Measurements from ENCODE around the gene NFU1. TPM values are rescaled to one million over a fixed set of nuclear protein-coding genes. Genes with fewer than 3 reads are reported as not detected.

The NFU1 gene
- 105 TPM for polyA plus RNA-seq (2013, experiment 1 of 2)
- polyA plus RNA-seq (2013, experiment 2 of 2): 104 TPM

DNA sequence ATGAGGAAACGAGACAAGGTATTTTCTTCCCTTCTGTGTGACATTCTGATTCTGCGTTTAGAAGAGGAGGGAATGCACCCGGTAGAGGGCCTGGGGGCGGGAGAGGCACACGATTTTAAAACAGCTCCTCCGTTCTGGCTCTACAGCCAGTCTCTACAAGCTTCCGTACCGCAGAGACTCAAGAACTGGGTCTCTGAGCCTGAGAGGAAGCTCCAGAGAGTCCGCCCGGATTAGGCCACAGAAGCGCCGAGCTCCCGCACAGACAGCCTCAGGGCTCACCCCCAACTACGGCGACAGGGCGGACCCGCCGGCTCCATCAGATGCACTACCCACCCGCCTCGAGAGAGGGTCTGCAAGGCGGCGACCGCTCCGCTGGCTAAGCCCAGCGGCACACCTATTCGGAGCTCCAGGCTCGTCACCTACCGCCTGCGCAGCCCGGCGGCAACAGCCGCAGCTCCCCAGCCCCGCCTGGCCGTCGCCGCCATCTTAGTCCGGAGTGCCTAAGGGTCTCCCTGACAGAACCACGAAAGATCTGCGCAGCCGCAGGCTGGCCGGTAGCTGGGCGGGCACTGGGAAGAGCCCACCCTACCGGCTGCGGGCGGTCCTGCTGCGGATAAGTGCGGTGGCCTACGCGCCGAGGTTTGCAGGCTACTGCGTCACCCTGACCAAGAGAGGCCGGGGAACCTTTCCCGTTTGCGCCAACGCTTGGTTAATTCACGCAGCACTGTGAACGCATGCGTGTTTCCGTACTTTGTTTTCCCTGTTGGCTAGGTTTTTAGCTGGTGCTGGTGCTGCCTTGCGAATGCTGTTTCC, at the start of gene NFU1:
Gene NFU1 (minus strand): TSS at position 498 of the 813 bp plus-strand sequence. CDS start 13 bp downstream, at position 485.
- H3K27me3 ChIP-seq (ENCODE audit: control insufficient read depth in 3 of 3, insufficient read depth in 3 of 3, low read depth in 1 of 3, low read length in 3 of 3): no peaks in the 10 kb centered on the region
- H3K14ac ChIP-seq (ENCODE audit: low read length): no peak within 1 kb of the TSS
- peak within 1 kb of the TSS; percentile 95 for H3K18ac ChIP-seq (ENCODE audit: low read length)
- WGBS, 2 donors (ENCODE audit: extremely low coverage in 2 of 2, insufficient read length in 2 of 2, insufficient replicate concordance in 1 of 2): no CpG with 5 or more reads among the region's 60 CpGs
- H2BK5ac ChIP-seq (ENCODE audit: low read length): no peak within 1 kb of the TSS
- H3K9ac ChIP-seq (ENCODE audit: low read depth, low read length, poor library complexity): peak within 1 kb of the TSS; percentile 88
- H3K79me1 ChIP-seq (ENCODE audit: low read depth, low read length): peaks cover 3% of the 10 kb centered on the region
- no peak within 1 kb of the TSS for H3K4ac ChIP-seq (ENCODE audit: low read length)
- no peak within 1 kb of the TSS for H2AK5ac ChIP-seq (ENCODE audit: low read depth, low read length)
- H3K9me3 ChIP-seq (replicated peaks in 1 of 2; ENCODE audit: control insufficient read depth in 2 of 2, insufficient read depth in 1 of 2, low read depth in 1 of 2, low read length in 2 of 2): peaks cover 0 to 2% of the 10 kb centered on the region in 2 donors
- DNase-seq (ENCODE audit: low spot score): peak; percentile 89
- H4K8ac ChIP-seq (ENCODE audit: low read depth, low read length): peak within 1 kb of the TSS; percentile 75
- H2BK120ac ChIP-seq (ENCODE audit: low read depth, low read length): no peak within 1 kb of the TSS
- peak within 1 kb of the TSS; percentile 69 for H3K4me2 ChIP-seq (ENCODE audit: insufficient read depth, low read length, poor library complexity, severe bottlenecking)
- H2BK15ac ChIP-seq (ENCODE audit: low read length): no peak within 1 kb of the TSS
- peak within 1 kb of the TSS; percentile 71 for H3K23ac ChIP-seq (ENCODE audit: low read depth, low read length, poor library complexity)
- peak within 1 kb of the TSS; percentile 81 for H3K27ac ChIP-seq (replicated peaks; ENCODE audit: low read length)
- H3K36me3 ChIP-seq (replicated peaks in 1 of 2; ENCODE audit: control insufficient read depth in 2 of 2, insufficient read depth in 2 of 2, low read length in 2 of 2): no peaks in the 10 kb centered on the region
- peak within 1 kb of the TSS; percentile 85 for H2AFZ ChIP-seq (ENCODE audit: low read length)
- no peak within 1 kb of the TSS for H4K91ac ChIP-seq (ENCODE audit: low read depth, low read length, poor library complexity)
- H3K4me1 ChIP-seq (ENCODE audit: control insufficient read depth in 2 of 2, insufficient read depth in 1 of 2, low read depth in 1 of 2, low read length in 2 of 2): peaks cover 4% of the 10 kb centered on the region in 2 donors
- peak within 1 kb of the TSS; percentile 71 to 92 for H3K4me3 ChIP-seq (ENCODE audit: low read length in 2 of 2)
- H2BK12ac ChIP-seq (ENCODE audit: low read length): no peak within 1 kb of the TSS

DNA sequence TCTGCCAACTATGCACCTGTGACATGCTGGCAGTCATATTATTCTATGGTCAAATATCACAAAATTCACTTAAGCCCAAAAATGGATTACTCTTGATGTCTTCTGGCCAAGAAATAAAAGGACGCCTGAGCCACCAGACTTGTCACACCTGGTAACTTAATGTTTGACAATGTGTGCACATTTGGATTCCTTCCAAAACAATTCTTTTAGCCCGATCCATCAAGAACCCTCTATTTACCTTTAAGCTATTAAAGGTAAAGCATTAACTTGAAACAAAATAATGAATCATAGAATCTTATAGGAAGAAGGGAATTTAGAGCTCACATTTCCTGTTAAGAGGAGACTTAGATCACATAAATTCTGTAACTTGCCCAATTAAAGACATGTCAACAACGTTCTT, 46.5 kb upstream of the NFU1 start:
- no CpG with 5 or more reads among the region's 3 CpGs for WGBS, 2 donors (ENCODE audit: extremely low coverage in 2 of 2, insufficient read length in 2 of 2, insufficient replicate concordance in 1 of 2)
- no peaks in the 10 kb centered on the region for H3K79me1 ChIP-seq (ENCODE audit: low read depth, low read length)
- no peaks in the 10 kb centered on the region for H3K9me3 ChIP-seq (replicated peaks in 1 of 2; ENCODE audit: control insufficient read depth in 2 of 2, insufficient read depth in 1 of 2, low read depth in 1 of 2, low read length in 2 of 2)
- H3K14ac ChIP-seq (ENCODE audit: low read length): no peak overlapping the region
- H4K91ac ChIP-seq (ENCODE audit: low read depth, low read length, poor library complexity): no peak overlapping the region
- no peak overlapping the region for H2AFZ ChIP-seq (ENCODE audit: low read length)
- H2BK120ac ChIP-seq (ENCODE audit: low read depth, low read length): no peak overlapping the region
- no peak overlapping the region for H3K4me2 ChIP-seq (ENCODE audit: insufficient read depth, low read length, poor library complexity, severe bottlenecking)
- H3K4me3 ChIP-seq (ENCODE audit: low read length in 2 of 2): no peak overlapping the region
- no peak overlapping the region for H2BK15ac ChIP-seq (ENCODE audit: low read length)
- no peak overlapping the region for H2AK5ac ChIP-seq (ENCODE audit: low read depth, low read length)
- no peak overlapping the region for H3K18ac ChIP-seq (ENCODE audit: low read length)
- H3K4me1 ChIP-seq (ENCODE audit: control insufficient read depth in 2 of 2, insufficient read depth in 1 of 2, low read depth in 1 of 2, low read length in 2 of 2): peaks cover 0 to 3% of the 10 kb centered on the region in 2 donors
- H3K9ac ChIP-seq (ENCODE audit: low read depth, low read length, poor library complexity): no peak overlapping the region
- no peak overlapping the region for H2BK12ac ChIP-seq (ENCODE audit: low read length)
- H3K23ac ChIP-seq (ENCODE audit: low read depth, low read length, poor library complexity): no peak overlapping the region
- no peak for DNase-seq (ENCODE audit: low spot score)
- H2BK5ac ChIP-seq (ENCODE audit: low read length): no peak overlapping the region
- no peaks in the 10 kb centered on the region for H3K27me3 ChIP-seq (ENCODE audit: control insufficient read depth in 3 of 3, insufficient read depth in 3 of 3, low read depth in 1 of 3, low read length in 3 of 3)
- H3K4ac ChIP-seq (ENCODE audit: low read length): no peak overlapping the region
- peaks cover 0 to 10% of the 10 kb centered on the region in 2 donors for H3K36me3 ChIP-seq (replicated peaks in 1 of 2; ENCODE audit: control insufficient read depth in 2 of 2, insufficient read depth in 2 of 2, low read length in 2 of 2)
- no peak overlapping the region for H3K27ac ChIP-seq (replicated peaks; ENCODE audit: low read length)
- no peak overlapping the region for H4K8ac ChIP-seq (ENCODE audit: low read depth, low read length)

DNA sequence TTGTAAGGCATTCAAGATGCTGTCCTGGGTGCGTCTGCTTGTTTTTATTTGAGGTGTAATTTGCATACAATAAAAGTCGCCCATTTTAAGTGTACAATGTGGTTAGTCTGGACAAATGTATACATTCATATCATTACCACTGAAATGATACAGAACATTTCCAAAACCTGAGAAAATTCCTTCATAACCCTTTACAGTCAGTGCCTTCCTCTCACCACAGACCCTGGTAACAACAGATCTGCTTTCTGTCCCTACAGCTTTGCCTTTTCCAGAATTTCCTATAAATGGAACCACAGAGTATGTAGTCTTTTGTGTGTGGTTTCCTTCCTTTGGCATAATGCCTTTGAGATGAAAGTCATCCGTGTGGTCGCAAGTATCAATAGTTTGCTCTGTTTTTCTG, 45.8 kb upstream of the NFU1 start:
- no peak overlapping the region for H3K4ac ChIP-seq (ENCODE audit: low read length)
- no peak overlapping the region for H2AK5ac ChIP-seq (ENCODE audit: low read depth, low read length)
- no peak overlapping the region for H3K23ac ChIP-seq (ENCODE audit: low read depth, low read length, poor library complexity)
- H3K27me3 ChIP-seq (ENCODE audit: control insufficient read depth in 3 of 3, insufficient read depth in 3 of 3, low read depth in 1 of 3, low read length in 3 of 3): no peaks in the 10 kb centered on the region
- H2BK12ac ChIP-seq (ENCODE audit: low read length): no peak overlapping the region
- H2BK15ac ChIP-seq (ENCODE audit: low read length): no peak overlapping the region
- no peak overlapping the region for H2BK5ac ChIP-seq (ENCODE audit: low read length)
- no peaks in the 10 kb centered on the region for H3K9me3 ChIP-seq (replicated peaks in 1 of 2; ENCODE audit: control insufficient read depth in 2 of 2, insufficient read depth in 1 of 2, low read depth in 1 of 2, low read length in 2 of 2)
- H3K79me1 ChIP-seq (ENCODE audit: low read depth, low read length): no peaks in the 10 kb centered on the region
- H2BK120ac ChIP-seq (ENCODE audit: low read depth, low read length): no peak overlapping the region
- H3K4me2 ChIP-seq (ENCODE audit: insufficient read depth, low read length, poor library complexity, severe bottlenecking): no peak overlapping the region
- no CpG with 5 or more reads among the region's 4 CpGs for WGBS, 2 donors (ENCODE audit: extremely low coverage in 2 of 2, insufficient read length in 2 of 2, insufficient replicate concordance in 1 of 2)
- H3K27ac ChIP-seq (replicated peaks; ENCODE audit: low read length): no peak overlapping the region
- H3K18ac ChIP-seq (ENCODE audit: low read length): no peak overlapping the region
- peaks cover 0 to 3% of the 10 kb centered on the region in 2 donors for H3K4me1 ChIP-seq (ENCODE audit: control insufficient read depth in 2 of 2, insufficient read depth in 1 of 2, low read depth in 1 of 2, low read length in 2 of 2)
- H3K36me3 ChIP-seq (replicated peaks in 1 of 2; ENCODE audit: control insufficient read depth in 2 of 2, insufficient read depth in 2 of 2, low read length in 2 of 2): peaks cover 0 to 13% of the 10 kb centered on the region in 2 donors
- no peak overlapping the region for H4K91ac ChIP-seq (ENCODE audit: low read depth, low read length, poor library complexity)
- no peak overlapping the region for H3K9ac ChIP-seq (ENCODE audit: low read depth, low read length, poor library complexity)
- DNase-seq (ENCODE audit: low spot score): no peak
- no peak overlapping the region for H3K14ac ChIP-seq (ENCODE audit: low read length)
- H4K8ac ChIP-seq (ENCODE audit: low read depth, low read length): no peak overlapping the region
- H2AFZ ChIP-seq (ENCODE audit: low read length): no peak overlapping the region
- no peak overlapping the region for H3K4me3 ChIP-seq (ENCODE audit: low read length in 2 of 2)

DNA sequence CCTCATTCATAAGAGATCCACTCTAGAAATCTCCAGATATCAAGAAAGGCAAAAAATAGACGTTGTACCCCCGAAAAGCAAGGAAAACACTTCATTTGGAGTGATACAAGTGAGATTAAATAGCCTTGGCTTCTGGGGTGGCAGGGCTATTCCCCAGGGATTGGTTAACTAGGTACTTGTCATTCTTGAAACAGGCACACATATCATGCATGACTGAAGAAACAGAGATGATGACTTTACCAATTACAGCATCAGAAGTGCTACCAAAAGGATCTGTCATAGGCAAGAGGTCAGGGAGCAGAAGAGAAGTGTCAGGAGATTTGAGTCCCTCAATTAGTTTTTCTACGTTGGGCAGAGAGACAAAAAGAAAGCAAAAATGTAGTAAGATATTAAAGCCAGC, 45.2 kb upstream of the NFU1 start:
- H3K14ac ChIP-seq (ENCODE audit: low read length): no peak overlapping the region
- no peak overlapping the region for H3K4me3 ChIP-seq (ENCODE audit: low read length in 2 of 2)
- H2BK12ac ChIP-seq (ENCODE audit: low read length): no peak overlapping the region
- H4K91ac ChIP-seq (ENCODE audit: low read depth, low read length, poor library complexity): no peak overlapping the region
- peaks cover 0 to 3% of the 10 kb centered on the region in 2 donors for H3K4me1 ChIP-seq (ENCODE audit: control insufficient read depth in 2 of 2, insufficient read depth in 1 of 2, low read depth in 1 of 2, low read length in 2 of 2)
- H3K36me3 ChIP-seq (replicated peaks in 1 of 2; ENCODE audit: control insufficient read depth in 2 of 2, insufficient read depth in 2 of 2, low read length in 2 of 2): peaks cover 0 to 13% of the 10 kb centered on the region in 2 donors
- H4K8ac ChIP-seq (ENCODE audit: low read depth, low read length): no peak overlapping the region
- H2BK5ac ChIP-seq (ENCODE audit: low read length): no peak overlapping the region
- H2BK120ac ChIP-seq (ENCODE audit: low read depth, low read length): no peak overlapping the region
- no peaks in the 10 kb centered on the region for H3K27me3 ChIP-seq (ENCODE audit: control insufficient read depth in 3 of 3, insufficient read depth in 3 of 3, low read depth in 1 of 3, low read length in 3 of 3)
- no CpG with 5 or more reads among the region's 3 CpGs for WGBS, 2 donors (ENCODE audit: extremely low coverage in 2 of 2, insufficient read length in 2 of 2, insufficient replicate concordance in 1 of 2)
- H2AFZ ChIP-seq (ENCODE audit: low read length): no peak overlapping the region
- H3K18ac ChIP-seq (ENCODE audit: low read length): no peak overlapping the region
- no peak overlapping the region for H3K23ac ChIP-seq (ENCODE audit: low read depth, low read length, poor library complexity)
- no peak overlapping the region for H2AK5ac ChIP-seq (ENCODE audit: low read depth, low read length)
- no peak for DNase-seq (ENCODE audit: low spot score)
- no peaks in the 10 kb centered on the region for H3K79me1 ChIP-seq (ENCODE audit: low read depth, low read length)
- H3K27ac ChIP-seq (replicated peaks; ENCODE audit: low read length): no peak overlapping the region
- no peak overlapping the region for H3K4ac ChIP-seq (ENCODE audit: low read length)
- no peak overlapping the region for H2BK15ac ChIP-seq (ENCODE audit: low read length)
- no peak overlapping the region for H3K9ac ChIP-seq (ENCODE audit: low read depth, low read length, poor library complexity)
- H3K4me2 ChIP-seq (ENCODE audit: insufficient read depth, low read length, poor library complexity, severe bottlenecking): no peak overlapping the region
- no peaks in the 10 kb centered on the region for H3K9me3 ChIP-seq (replicated peaks in 1 of 2; ENCODE audit: control insufficient read depth in 2 of 2, insufficient read depth in 1 of 2, low read depth in 1 of 2, low read length in 2 of 2)

Data from neuronal stem cell (in vitro differentiated cells).